HG02884 (cell line): ENCODE measurements around the gene NEURL3.

Source experiments
- ATAC-seq: cut with Tn5 transposase; IDR thresholded peaks from one replicate; pipeline ENCODE4 v1.9.1; 2021; ENCODE audit warnings: mild to moderate bottlenecking, moderate library complexity; ENCODE audit not compliant: unreplicated experiment

Gene NEURL3

DNA sequence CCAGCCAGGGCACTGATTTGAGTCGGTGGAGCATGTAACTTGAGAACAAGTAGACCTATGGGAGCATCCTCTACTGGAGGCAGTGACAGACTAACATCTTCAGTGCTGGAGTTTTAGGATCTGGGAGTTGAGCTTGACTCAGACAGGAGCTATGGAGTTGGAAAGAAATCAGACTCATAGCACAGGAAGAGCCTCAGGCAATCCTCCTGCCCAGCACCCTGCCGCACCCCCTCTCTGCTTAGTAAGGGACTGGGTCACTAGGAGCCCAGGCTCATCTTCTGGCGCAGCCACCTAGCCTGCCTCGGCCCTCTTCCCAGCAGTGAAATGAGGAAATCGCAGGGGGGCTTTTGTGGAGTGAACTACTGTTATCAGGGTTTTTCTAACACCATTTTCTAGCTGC is 35.0 kb upstream of the NEURL3 start:
- ATAC-seq, result no peak

DNA sequence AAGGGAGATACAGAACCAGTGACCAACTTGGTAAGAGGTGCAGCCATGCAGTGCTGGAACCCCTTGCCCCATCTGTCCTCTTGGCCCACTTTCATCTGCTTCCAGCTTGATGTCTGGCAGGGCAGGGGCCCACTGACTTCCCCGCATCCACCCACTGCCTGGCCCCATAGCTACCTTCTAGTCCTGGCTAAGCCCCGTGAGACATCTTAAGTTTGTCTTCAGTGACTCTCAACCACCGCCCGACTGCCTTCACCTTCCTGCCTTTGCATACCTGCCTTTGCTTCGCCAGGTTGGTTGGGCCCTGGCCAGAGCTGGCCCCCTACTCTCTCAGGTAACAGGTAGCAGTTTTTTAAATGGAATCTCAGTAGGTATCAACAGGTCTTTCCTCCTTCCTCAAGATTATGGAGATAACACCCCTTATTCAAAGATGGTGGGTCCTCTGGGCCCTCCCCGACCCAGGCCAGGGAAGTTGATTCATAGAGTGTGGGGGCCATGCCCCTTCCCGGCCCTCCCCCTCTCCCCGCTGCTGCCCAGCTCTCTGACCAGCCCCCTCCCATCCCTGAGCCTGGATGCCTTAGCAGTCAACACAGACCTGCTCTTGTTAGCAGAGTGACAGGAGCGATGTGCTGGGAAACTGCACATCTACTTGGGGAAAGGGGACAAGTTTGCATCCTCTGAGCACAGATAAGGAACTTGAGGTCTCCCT is 34.2 kb upstream of the NEURL3 start:
- ATAC-seq, result no peak

DNA sequence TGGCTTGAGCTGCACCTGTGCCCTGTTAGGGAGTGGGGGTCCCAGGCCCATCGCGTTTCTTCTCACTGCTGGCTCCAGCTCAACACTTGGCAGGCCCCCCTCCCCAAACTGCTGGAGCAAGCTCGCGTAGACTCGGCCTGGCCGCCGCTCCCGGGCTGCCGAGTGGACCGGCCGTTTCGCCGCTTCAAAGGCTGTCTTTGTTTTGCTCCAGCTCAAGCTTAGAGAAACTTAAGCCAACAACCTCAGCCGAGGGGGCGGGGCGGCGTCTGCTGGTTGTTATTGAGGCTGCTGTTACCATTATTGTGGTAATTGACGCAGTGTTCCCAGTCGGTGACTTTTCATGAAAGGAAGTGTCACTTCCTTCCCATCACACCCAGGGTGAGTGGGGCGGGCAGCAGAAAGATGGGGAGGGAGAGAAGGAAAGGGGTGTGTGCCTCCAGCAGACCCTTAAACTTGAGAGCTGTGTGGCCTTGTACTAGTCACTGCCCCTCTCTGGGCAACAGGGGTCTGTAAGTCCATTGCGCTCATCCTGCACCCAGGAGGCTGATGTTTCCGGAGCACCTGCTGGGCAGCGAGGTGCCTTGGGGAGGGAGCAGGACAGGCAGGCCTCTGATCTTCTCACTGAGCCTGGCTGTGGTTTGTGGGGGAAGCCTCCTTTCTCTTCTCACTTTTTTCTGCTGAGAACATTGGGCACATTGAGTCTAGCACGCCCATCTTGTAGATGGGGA is 33.5 kb upstream of the NEURL3 start:
- ATAC-seq, result no peak

DNA sequence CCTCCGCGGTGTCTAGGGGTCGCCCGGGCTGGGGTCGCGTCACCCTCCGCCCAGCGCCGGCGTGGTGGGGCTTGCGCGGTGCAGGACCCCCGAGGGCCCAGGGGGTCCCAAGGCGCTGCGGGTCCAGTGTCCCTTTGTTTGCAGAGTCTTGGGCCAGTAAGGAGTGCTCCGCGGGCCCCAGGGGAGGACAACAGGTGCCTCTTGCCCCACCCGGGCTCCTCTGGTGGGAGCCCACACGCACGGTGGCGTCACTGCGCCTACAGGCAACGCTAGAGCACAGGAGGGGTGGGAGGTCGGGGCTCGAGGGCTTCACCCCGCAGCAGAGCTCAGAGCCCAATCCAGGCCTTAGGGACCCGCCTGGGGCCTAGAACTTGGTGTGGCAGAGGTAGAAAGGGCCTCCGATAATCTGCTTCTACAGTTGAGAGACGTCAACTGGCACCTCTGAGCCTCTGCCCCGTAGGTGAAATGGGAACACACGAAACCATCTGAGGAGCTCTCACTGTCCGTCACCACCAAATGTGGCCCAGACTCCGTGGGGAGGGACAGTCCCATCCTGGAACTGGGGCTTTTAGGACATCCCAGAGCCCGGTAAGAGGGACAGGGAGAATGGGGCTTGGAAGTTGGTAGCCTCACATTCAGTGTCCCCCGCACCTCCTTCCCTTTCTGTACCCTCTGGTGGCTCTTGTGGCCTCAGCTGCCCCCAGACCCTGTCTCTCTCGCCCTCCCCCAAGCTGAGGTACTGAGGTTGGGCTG is 32.8 kb upstream of the NEURL3 start:
- no peak for ATAC-seq

DNA sequence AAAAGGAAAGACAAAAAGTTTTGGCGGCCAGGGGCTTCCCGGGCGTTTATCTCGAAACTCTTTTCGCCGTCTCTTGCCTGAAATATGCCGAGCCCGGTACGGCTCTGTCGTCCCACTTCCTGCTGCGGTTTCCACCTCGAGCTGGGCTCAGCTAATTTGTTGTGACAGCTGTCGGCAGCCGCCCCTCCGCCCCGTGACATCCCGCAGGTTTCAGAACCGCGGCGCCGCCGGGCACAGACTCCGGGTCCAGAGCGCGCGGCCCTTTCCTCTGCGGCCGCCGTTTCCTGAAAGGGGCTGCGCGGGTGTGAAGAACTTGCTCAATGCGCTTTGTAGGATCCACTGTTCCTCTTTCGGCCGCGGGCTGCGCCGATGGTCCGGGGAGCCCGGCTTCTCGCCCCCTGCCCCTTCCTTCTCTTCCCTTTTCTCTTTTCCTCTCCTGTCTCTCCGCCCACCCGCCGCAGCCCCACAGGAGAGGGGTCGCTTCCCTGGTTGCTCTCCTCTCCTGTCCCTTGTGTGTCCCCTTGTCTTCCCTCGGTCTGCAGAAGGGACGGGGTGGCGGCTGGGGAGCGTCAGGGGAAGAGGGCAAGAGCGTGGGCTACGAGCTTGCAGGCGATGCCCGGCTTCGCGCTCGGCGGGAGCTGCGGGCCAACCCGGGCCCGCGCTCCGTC is 32.0 kb upstream of the NEURL3 start:
- peak; percentile 53 for ATAC-seq

DNA sequence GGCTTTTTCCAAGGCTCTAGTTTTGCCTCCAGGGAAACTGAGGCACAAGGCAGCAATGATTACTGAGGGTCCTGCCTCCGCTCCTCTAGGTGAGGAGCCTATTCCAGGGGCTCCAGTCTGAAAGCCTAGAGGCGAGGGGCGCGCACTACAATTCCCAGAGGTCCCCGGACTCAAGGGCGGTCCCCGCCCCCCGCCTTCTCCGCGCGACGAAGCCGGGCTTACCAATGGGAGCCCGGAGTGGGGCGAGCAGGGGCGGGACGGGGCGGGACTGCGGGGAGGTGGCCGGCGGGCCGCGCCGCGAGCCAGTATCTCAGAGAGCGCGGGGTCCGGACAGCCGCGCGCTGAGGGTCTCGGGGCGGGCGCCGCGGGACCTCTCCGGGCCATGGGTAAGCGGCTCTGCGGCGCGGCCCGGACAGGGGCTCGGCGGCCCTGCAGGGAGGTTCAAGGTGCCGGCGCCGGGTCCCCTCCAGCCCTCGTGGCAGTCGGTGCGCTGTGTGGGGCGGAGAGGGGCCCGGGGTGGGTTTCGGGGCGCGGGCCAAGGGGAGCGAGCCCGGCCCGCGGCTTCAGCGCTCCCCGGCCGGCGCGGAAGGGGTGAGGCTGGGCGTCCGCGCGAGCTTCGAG is 31.4 kb upstream of the NEURL3 start, which contains the start of gene ARID5A:
TSS of gene ARID5A (plus strand) at position 308 of the 621 bp plus-strand sequence. CDS start at position 383, 75 bp downstream.
- ATAC-seq, result peak; percentile 48

DNA sequence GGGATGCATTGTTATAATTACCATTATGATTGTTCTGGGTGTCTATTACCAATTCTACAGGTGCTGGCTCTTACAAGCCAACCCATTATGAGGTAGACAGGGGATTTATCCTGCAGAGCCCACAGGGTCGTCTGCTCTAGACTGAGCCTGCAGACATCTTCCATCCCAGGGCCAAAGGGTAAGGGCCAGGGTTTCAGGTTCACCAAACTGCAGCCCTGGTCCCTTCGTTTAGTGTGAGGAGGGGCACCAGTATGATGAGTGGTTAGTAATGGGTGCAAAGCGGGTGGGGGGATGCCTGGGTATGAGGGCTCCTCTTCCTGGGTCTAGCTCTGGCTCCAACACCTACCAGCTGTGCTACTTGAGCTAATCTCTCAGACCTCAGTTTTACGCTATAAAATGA is 30.2 kb upstream of the NEURL3 start:
- ATAC-seq, result no peak

DNA sequence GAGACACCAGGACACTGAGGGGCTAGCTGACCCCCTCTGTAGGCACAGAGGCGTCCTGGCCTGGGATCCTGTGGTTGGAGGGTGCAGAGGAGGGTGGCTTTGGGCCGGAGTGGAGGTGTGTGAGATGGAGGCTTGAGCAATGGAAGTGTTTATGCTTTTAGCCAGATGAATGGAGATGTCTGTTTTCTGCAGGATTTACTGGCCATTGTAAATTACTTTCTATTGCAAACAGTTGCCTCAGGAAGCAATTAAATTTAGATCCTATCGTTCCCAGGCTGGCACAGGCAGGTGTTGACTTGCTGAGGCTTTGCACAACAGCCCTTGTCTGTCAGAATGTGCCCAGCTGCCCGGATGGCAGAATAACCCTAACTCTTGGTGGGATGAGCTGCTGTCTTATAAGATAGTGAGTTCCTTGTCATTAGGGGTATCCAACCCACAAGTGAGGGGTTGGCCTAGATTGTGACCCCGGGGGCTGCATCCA is 29.6 kb upstream of the NEURL3 start:
- ATAC-seq, result no peak

DNA sequence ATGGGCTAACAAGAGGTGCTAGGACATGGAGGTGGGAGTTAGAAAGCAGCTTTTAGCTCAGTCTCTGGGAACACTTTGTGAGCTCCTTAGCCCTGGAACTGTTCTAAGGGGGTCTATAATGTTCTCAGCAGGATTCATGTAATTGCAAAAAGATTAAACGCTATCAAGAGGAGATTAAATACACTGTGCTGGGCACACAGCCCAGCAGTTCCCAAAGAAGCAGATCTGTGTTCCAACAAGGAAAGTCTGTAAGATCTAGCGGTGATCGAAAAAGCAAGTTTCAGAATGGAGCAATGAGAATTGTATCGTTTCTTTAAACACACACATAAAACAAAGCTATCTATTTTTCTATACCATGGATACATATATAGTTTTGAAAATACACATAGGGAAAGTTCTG is 29.0 kb upstream of the NEURL3 start:
- no peak for ATAC-seq

DNA sequence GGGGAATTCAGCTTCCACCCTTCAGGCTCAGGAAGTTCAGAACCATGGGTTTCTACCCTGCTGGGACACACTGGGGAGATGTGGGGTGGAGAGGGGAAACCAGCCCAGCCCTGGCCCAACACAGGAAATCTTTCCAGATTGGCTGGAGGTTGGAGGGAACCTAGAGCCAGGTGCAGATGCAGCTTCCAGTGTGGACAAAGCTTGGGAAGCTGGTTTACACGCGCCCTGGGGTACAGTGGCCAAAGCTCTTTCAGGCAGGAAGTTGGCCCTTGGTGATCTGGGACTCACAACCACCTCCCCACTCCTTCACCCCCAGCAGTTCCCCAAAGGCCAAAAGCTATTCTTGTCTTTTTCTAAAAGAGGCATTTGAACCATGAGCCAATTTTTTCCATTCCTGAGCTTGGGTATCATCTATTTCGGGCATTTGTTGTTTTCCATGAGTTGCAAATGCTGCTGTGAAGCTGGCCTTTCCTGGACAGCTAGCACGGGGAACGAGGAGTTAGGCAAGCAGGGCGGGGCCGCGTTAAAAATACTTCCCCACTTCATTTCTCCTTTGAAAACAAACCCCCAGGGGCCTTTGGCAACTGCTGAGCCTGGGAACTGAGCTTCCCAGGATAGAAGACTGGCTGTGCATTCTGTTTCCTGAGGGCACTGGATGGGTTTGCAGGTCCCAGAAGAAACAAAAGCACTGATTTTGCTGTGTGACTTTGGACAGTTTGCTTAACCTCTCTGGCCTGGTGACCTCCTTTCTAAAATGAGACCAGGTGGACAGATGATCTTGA is 28.3 kb upstream of the NEURL3 start:
- no peak for ATAC-seq

DNA sequence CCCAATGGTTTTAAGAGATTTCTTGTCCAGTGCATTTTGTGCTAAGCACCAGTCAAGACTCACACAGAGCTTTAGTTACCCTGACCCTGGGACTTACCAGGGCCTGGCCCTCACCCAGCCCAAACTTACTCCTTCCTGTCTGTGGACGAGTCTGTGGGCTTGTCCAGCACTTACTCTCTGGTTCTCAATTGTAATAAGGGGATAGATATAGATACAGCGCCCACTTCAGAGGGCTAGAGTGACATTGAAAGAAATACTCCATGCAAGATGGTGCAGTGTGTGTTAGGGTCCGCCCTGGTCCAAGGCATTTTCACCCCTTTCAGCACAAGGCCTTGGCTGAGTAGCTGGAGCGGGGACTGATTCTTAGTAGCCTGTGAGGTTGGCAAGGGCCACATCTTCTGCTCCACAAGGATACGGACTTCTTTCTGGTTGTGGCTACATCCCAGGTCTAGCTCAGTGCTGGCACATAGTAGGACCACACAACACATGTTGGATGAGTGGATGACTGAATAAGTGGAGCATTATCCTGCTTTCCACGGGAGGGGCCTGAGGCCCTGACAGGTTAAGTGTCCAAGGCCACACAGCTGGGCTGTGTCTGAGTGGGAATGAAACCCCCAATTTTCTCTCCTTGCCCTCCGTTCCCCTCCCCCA is 27.6 kb upstream of the NEURL3 start:
- ATAC-seq, result no peak

DNA sequence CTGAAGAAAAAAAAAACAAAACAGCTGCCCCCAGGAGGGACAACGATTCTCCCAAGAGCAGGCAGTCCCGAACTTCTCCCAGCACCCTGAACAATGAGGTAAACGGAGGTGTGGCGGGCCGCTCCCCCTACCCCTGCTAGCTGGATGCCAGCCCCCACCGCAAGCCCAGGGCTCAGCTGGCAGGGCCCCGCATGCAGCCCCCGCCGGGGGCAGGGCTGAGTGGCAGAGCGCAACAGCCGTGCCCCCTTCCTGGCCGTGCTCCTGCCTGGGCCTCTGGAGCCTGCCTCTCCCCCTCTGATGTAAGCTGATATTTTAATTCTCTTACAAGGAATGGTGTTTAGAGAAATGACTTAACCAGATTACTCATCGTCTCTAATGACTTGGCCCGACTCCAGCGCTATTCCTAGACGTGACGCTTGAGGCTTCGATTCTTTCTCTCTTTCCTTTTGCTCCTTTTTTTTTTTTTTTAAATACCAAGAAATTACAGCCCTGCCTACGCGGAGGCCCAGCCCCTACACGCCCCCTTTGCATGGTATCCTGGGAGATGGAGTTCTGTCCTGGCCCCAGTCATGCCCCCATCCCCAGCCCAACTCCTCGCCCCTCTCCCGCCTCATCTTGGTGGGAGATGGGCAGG is 26.8 kb upstream of the NEURL3 start:
- no peak for ATAC-seq

DNA sequence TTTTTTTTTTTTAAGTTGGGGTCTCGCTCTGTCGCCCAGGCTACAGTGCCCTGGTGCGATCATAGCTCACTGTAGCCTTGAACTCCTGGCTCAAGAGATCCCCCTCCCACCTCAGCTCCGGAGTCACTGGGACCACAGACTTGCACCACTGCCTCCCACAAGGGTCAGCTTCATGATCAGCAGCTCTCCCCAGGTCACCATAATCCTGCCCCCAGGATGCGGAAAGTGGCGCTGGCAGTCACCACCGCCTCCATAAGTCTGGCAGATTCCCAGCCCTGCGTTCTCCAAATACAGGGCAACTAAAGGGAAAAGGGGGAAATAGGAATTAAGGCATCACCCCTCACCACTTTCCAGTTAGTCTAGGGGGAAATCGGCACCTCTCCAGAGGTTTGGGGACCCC is 26.2 kb upstream of the NEURL3 start:
- no peak for ATAC-seq

DNA sequence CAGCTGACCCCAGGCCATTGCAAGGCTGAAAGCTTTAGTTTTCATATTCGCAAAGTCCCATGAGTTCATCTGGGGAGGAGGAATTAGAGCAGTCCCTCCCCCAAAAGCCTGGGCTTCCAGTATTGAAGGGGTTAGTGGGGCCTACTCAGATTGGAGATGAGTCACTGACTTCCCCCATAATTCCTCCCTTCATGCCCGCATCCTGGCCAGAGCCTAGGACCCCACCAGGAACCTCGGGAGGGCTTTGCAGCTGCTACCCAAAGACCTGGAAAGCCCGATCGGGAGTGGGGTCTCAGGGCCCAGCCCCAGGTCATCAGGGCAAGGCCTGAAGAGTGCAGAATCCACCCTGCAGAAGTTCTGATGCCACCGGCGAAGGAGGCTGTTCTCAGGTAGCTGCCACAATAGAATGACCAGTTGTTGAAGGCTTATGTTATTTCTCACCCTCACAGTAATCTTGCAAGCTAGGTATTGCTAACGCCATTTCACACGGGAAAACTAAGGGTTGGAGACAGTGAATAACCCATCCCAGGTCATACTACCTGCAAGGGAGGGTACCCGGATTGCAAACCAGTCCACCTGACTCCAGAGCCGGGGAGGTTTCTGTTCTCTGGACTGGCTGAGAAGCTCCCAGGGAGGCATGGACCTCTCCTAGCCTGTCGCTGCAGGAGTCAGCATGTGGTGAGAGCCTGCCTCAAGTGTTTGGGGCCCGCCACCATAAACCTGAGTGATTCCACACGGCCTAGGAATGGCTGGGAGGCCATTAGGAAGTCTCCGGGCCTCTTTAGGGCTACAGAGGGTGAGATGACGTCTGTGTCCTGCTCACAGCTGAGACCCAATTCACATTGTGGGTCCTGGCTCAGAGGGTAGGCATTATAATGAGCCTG is 25.6 kb upstream of the NEURL3 start:
- ATAC-seq, result no peak

DNA sequence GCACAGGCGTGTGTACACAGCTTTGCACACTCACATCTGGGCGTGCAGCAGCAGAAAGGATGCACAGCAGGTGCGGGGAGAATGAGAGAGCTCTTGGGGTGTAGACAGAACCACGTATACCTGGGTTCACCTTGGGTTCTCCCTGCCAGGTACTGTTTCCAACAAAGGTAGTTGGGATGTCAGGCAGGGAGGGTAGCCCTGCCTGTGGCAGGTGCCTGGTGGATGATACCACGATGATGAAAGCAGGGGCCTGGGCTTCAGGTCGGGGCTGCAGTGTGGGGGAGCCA is 24.9 kb upstream of the NEURL3 start:
- no peak for ATAC-seq

DNA sequence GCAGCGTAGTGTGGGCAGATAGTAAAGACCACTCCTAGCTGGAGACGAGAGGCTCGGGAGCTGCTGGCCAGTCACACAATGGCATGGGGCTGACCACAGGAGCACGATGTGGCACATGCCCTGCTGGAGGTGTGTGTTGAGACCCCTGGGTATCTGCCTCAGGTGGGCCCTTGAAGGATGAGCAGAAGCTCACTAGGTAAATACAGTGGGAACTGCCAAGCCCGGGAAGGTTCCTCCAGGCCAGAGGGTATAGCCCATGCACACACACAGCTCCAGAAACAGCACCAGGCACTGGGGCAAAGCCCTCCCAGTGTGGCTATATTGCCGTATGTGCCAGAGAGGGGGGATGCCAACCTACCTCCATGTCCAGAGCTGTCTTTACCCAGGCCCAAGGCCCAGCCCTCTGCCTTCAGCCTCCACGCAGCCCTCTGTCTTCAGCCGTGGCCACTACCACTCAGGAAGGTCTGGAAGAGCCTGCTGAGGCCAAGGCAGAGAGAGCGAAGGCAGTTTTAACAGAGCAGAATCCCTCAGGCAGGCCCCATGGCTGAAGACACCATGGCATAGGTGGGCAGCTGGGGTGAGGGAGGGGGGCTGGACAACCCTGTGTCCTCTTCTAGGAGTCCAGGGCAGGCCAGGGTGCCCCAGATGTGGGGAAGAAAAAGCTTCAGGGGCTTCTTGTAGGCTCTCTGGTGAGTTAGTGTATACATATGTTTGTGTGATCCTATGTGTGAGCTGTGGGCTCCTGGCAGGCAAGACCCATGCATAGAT is 24.4 kb upstream of the NEURL3 start:
- no peak for ATAC-seq

DNA sequence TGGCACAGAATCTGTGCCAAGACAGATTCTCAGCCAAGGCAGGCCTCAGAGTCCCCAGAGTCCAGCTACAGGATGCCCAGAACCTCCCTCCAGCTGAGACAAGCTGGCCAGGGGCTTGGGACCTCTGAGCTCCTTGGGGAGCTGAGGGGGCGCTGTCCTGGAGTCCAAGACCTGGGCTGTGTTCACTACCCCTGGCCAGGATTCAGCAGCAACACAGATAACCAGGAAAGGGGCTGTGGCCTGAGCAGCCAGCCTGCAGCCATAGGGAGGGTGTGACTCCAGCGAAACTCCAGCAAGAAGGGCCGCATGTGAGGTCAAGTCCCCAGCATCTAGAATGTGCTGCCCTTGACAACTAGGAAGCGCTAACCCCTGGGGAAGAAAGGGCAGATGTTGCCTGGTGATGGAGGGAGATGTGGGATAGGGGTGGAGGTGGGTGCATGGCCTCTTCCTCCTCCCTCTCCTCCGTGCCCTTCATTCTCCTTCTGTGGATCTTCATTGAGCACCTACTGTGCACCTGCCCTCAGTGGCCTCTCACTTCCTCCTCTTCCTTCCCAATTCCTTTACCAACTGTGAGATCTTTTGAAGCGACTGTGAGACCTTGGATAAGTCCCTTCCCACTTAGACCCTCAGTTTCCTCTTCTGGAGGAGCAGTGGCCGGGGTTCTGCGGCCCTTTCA is 23.7 kb upstream of the NEURL3 start:
- ATAC-seq, result no peak
